Measurements from ENCODE around the gene SUMF2. TPM values are rescaled to one million over a fixed set of nuclear protein-coding genes. Genes with fewer than 3 reads are reported as not detected.

Gene SUMF2
- total and polyA plus RNA-seq, 2 of the 13 experiments (the other 11 are each of a cell fraction or from before 2014, with no cell fraction given): 48.9 to 54.4 TPM

GRCh38 chr7:56051339-56052191, 12.5 kb upstream of the SUMF2 start, which contains the start of the genes CCT6A and PSPH (continued):
- TF ChIP-seq HNF1B (CRISPR knock-in tag; IDR thresholded peaks at IDR 0.05): peak; percentile 89
- TF ChIP-seq U2AF1 (optimal IDR thresholded peaks at IDR 0.05; ENCODE audit: low read depth, low read length): no peak
- peak; percentile 77; the same call in 1 of the 2 replicates for TF ChIP-seq ESRRA (CRISPR knock-in tag; IDR thresholded peaks at IDR 0.05; ENCODE audit: low read depth)
- TF ChIP-seq SP5 (CRISPR knock-in tag; IDR thresholded peaks at IDR 0.05; ENCODE audit: borderline replicate concordance, low read depth): peak; percentile 62; the same call in 1 of the 2 replicates
- TF ChIP-seq MAFF (IDR thresholded peaks at IDR 0.05; ENCODE audit: low read depth, low read length): no peak
- TF ChIP-seq SSRP1 (CRISPR knock-in tag; IDR thresholded peaks at IDR 0.05): no peak

GRCh38 chr7:56053379-56053778, 10.7 kb upstream of the SUMF2 start:
- H3K36me3 ChIP-seq (replicated peaks in 1 of 2; ENCODE audit: control insufficient read depth in 1 of 2, insufficient read depth in 2 of 2, low read length in 2 of 2): peaks cover 5 to 42% of the 10 kb centered on the region in 2 experiments; a peak in 4 of 5 replicates

More at GRCh38 chr7:56053379-56053778, 10.7 kb upstream of the SUMF2 start:
- Histone ChIP-seq H3K79me2 (ENCODE audit: insufficient read depth, low read length) (peaks cover 64% of the 10 kb centered on the region), H3K4me3 (replicated peaks in 1 of 3; ENCODE audit: insufficient read depth in 1 of 3, low read depth in 2 of 3, low read length in 3 of 3) (peak overlapping the region; percentile 81 to 98 (median 91)), H3K27me3 (ENCODE audit: control insufficient read depth in 1 of 2, insufficient read depth in 2 of 2, low read length in 2 of 2) (no peaks in the 10 kb centered on the region; a peak in 1 of 5 replicates), H3K27ac (ENCODE audit: extremely low read length, insufficient read depth, low read length) (no peak overlapping the region), H3K9me3 (ENCODE audit: low read length) (no peaks in the 10 kb centered on the region), H3K4me1 (ENCODE audit: insufficient read depth, low read length) (peaks cover 73% of the 10 kb centered on the region), H2AFZ (ENCODE audit: low read length) (no peak overlapping the region), H4K20me1 (ENCODE audit: insufficient read depth, low read length) (no peaks in the 10 kb centered on the region; the same call in none of the 2 replicates), H3K4me2 (ENCODE audit: low read depth, low read length) (peak overlapping the region; percentile 78), H3K9ac (ENCODE audit: insufficient read depth, low read depth, low read length) (peak overlapping the region; percentile 92)
- in situ Hi-C loops (cut with HindIII; ENCODE audit: extremely low pct_ligation_motif_present, low pct_unique_long_range_greater_than_20kb) (no loop called here), intact Hi-C loops (cut with micrococcal nuclease; ENCODE audit: unreplicated experiment) (no loop called here)
- ChIA-PET POLR2A (interaction anchor here (1.0 to 2.7 kb wide), 4 partner anchors 10 to 47 kb away, joined by 4 to 21 read pairs (median 7); partner anchors contain the start of gene SUMF2), CTCF (ENCODE audit: low intra/inter-chr PET ratio, low total read pairs) (no interaction called here)
- TF ChIP-seq AHR (CRISPR knock-in tag; IDR thresholded peaks at IDR 0.05) (no peak), SUZ12 (IDR thresholded peaks at IDR 0.05; ENCODE audit: low read depth, low read length) (no peak), ZBTB1 (CRISPR knock-in tag; IDR thresholded peaks at IDR 0.05; ENCODE audit: borderline replicate concordance) (no peak), PLSCR1 (CRISPR knock-in tag; IDR thresholded peaks at IDR 0.05; ENCODE audit: borderline replicate concordance) (no peak), MAFF (IDR thresholded peaks at IDR 0.05; ENCODE audit: low read depth, low read length) (peak; percentile 93), ZNF335 (CRISPR knock-in tag; IDR thresholded peaks at IDR 0.05) (no peak), SALL2 (CRISPR knock-in tag; IDR thresholded peaks at IDR 0.05) (no peak), ZNF768 (CRISPR knock-in tag; IDR thresholded peaks at IDR 0.05) (no peak), MAFK (conservative IDR thresholded peaks at IDR 0.05 in 1 of 2, IDR thresholded peaks at IDR 0.05 in 1 of 2; ENCODE audit: low read length in 2 of 2) (peak; percentile 89 to 95), ZNF784 (CRISPR knock-in tag; IDR thresholded peaks at IDR 0.05; ENCODE audit: borderline replicate concordance) (no peak), HOXA5 (CRISPR knock-in tag; IDR thresholded peaks at IDR 0.05) (no peak), AKAP8 (CRISPR knock-in tag; IDR thresholded peaks at IDR 0.05) (no peak), ATF7-NPFF (CRISPR knock-in tag; IDR thresholded peaks at IDR 0.05; ENCODE audit: low read depth) (no peak)
- no TSS peak for BruUV-seq (replicated peaks)
- FAIRE-seq: no peak
- DNase-seq (ENCODE audit: low spot score): no peak
- WGBS (ENCODE audit: low lambda C conversion rate): 78% methylated on average over 9 of the region's 9 CpGs
- ATAC-seq: no peak

All from HepG2 (cell line).